GM12891 (cell line): ENCODE results near the gene SCN8A.

ENCODE experiments used
- POLR2A ChIP-seq: IDR thresholded peaks from 2 replicates; pipeline ENCODE4 v1.6.1; 2011; ENCODE audit warnings: low read depth, low read length, control low read depth
- SPI1 ChIP-seq: IDR thresholded peaks from 2 replicates; pipeline ENCODE4 v1.6.1; 2011; ENCODE audit warnings: low read depth, low read length, control low read depth
- TAF1 ChIP-seq: IDR thresholded peaks from 2 replicates; pipeline ENCODE4 v1.6.1; 2011; ENCODE audit warnings: low read depth, low read length, control low read depth

DNA sequence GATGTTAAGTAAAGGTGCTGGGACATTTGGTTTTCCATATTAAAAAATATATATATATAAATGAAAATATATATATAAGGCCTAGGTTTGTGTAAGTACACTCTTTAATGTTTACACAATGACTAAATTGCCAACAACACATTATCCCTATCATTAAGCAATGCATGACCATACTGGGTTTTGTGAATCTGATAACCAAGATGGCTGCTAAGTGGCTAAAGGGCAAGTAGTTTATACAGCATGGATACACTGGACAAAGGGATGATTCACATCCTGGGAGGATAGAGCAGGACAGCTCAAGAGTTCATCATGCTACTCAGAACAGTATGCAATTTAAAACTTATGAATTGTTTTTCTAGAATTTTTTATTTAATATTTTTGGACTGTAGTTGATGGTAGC lies 168.1 kb downstream of the SCN8A start:
- TF ChIP-seq SPI1 (no peak), POLR2A (no peak), TAF1 (no peak)
